NOMO-1 treated with DMSO at 0.1 percent for 48 hours (cell line): ENCODE results near the gene FBXO42.
"Not testable (repeated sequence)": the region's sequence is repeated elsewhere in the genome, so short reads cannot be mapped to it uniquely, and the experiment has no call there.

ENCODE experiments used
- DNase-seq: peaks from one replicate; lab custom pipeline; 2025; ENCODE audit not compliant: unreplicated experiment; lab: John Stamatoyannopoulos, UW

FBXO42 gene

DNA sequence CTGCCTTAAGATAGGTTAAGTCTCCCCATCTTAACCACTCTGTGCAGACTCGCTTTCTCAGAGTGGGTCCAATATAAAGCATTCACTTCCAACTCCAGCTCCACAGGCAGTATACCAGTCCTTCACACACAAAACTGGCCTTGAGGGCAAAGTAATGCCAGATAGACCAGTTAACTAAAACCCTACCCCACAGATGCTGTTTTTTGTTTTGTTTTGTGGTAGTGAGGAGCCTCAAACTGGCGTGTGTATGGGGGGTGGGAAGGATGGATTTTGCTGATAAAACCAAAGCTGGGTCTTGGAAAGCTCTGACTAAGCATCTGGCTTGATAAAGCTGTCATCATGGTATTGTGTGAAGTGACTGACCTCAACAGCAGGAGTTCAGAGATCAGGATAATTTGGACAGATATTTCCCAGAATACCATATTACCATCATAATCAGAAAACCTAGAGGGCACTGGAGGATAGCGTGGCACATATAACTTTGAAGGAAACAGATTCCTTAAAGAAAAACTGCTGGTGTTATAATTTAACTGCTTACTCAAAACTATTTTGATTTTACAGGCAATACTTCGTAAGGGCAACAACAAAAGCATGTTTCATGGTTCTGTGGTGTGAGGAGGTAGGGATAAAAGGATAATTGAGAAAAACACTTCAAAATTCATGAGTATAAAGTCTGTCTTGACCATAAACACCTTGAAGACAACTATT lies 85.7 kb downstream of the FBXO42 start:
- DNase-seq, result no peak

DNA sequence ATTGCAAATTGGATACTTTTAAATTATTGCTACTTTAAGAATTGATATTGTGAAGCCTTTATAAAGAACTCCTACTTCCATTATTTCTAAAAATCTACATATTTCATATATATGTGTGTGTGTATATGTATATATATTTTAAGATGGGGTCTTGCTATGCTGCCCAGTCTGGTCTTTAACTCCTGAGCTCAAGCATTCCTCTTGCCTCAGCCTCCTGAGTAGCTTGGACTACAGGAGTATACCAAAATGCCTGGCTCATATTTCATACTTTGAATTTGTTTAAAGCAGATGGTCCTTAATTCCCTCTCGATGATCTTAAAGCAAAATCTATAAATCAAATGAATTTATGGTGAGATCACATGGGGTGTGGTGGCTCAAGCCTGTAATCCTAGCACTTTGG lies 90.2 kb downstream of the FBXO42 start:
- DNase-seq, result no peak

DNA sequence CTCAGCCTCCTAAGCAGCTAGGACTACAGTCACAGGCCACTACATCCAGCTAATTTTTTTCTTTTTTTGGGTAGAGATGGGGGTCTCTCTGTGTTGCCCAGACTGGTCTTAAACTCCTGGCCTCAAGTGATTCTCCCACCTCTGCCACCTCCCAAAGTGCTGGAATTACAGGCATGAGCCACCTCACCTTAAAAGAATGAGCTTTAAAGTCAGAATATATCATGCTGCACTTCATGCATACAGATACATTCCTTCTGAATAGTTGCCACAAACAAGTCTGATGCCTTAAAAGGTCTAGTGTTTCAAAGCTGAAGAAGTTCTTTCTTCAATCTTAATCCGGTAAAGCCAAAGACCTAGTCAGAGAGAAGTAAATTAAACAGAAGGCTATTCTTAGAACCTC lies 91.5 kb downstream of the FBXO42 start:
- no peak for DNase-seq

DNA sequence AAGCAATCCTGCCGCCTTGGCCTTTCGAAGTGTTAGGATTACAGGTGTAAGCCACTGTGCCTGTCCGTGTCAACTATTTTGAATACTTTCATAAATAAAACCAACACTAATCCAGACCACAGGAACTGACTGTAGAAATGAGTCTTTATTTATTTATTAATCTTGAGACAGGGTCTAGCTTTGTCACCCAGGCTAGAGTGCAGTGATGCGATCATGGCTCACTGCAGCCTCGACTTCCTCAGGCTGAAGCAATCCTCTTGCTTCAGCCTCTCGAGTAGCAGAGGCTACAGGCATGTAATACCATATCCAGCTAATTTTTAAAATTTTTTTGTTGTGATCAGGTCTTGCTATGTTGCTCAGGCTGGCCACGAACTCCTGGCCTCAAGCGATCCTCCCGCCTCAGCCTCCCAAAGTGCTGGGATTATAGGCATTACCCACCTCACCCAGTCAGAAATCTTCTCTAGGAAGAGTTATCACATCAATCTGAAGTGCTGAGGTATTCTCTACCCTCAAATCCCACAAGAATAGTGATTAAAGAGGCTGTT lies 93.6 kb downstream of the FBXO42 start:
- DNase-seq, result no peak

DNA sequence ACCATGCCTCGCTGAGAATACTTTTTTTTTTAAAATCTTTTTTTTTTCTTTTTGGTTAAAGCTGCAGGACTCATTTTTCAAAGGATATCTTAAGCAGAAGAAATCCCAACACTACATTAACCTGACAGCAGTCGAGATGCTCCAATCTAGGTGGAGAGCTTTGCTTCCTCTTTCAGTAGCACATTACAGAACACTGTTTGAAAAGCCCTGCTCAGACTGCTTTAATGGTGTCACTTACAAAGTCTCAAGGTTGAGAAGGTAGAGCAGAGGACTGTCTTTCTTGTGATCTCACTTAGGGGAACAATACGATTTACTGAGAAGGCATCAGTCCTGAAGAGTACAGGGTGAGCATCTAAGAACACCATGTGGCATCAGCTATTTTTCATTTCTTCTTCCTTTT lies 94.3 kb downstream of the FBXO42 start:
- DNase-seq, result no peak

DNA sequence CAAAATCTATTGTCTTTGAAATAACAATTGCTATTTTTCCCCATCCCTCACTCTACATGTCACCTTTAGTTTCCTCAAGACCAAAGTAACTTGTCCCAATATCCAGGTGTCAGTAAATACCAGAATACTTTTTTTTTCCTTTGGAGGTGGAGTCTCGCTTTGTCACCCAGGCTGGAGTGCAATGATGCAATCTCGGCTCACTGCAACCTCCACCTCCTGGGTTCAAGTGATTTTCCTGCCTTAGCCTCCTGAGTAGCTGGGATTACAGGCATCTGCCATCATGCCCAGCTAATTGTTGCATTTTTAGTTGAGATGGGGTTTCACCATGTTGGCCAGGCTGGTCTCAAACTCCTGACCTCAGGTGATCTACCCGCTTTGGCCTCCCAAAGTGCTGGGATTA lies 94.7 kb downstream of the FBXO42 start:
- DNase-seq, result not testable (repeated sequence)

GRCh38 chr1:16256478-16256877 lies 95.8 kb downstream of the FBXO42 start:
- no peak for DNase-seq

DNA sequence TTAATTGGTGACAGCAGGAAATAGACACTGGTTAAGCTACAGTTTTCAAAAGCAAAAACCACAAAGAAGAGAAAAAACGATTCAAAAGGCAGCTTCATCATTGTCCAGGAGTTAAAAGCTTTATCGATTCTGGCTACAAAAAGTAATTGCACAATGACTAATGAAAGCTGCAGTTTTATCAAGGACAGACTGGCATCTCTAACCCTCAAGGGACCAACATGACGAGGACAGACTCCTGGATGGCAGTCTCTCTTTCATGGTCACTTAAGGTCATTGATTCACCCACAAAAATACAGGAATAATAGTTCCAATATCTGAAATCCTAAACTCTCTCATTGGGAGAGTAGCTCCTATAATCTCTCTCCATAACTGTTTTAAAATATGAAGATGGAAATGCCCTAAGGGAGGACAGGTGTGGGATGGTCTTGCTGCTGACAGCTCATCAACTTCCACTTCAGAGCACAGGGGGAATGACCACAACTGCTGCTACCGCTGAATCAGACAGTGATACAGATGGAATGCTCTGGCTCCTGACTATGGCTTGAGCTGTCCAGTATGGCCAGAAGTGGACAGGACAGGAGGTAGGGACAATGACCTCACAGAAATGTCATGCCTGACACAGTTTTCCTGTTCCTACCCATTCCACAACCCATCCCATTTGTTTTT lies 97.9 kb downstream of the FBXO42 start:
- no peak for DNase-seq

DNA sequence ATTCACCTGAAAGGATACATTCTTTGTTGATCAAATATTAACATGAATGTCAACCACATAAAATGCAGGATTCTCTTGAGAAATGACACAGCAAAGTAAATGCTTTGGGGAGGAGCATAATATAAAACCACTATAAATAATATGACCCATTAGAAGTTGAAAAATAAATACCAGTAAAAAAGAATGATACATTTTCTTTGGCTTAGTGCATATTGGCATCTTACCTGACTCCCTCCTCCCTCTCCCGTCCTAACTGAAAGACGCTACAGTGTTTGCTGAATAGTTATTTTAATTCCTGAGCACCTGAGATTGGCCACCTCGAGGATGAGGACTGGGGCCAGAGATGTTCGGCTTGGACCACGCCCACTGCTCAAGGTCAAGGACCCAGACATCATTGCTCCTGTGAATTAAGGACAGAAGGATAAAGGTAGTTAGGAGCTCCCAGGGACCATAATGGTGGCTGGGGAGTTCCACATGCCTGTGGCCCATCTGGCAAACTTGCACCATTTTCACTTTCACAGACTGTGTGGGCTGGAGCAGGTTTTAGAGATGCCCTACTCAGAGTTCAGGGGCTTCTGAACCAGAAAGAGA lies 98.9 kb downstream of the FBXO42 start:
- DNase-seq, result no peak

- no peak for DNase-seq
Observed at GRCh38 chr1:16252912-16253311, 99.4 kb downstream of the FBXO42 start.

DNA sequence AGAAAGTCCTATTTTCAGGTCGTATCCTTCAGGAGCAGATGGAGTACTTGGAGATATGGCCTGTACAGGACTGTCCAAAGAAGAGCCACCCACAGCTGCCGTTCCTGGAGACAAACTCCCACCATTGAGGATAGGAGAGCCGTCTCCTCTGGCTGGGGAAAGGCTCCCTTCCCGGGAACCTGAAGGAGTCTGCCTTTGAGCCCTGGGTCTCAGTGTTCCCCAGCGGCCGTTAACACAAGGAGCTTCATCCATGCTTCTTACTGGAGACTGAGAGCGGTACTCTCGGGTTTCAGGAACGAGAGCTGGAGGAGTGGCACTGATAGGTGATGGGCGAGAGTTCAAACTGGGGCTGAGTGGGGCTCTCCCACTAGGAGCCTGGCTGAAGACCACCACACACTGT lies 100.9 kb downstream of the FBXO42 start:
- DNase-seq, result no peak

DNA sequence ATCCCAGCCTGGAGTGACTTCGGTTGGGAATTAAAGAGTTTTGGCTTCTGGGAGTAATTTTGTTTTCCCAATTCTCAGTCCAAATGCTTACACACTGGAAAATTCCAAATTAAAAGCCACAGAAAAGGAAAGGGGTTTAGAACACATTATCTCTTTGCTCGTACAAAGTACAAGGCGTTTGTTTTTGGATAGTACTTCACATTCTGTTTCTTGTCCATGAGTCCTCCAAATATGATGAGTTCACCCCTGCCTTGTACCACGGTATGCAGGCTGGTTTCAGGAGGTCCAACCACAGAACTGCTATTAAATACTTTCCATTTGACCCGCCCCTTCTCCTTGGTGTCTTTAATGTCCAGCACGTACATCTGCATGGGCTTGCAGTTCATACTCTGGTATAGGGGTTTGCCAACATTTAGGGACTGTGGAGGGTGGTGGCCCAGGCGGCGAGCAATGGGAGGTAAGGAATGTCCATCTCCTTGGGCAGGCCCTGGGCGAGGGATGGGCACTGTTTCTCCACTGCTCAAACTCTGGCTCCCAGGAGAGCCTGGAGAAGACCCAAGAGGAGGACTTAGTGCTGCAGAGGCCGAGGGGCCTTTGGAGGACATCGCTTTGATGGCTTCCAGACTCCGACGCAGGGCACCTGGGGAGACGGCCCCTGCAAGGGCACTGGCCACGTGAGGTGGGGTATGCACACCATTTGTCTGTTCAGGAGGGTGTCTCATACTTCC lies 101.6 kb downstream of the FBXO42 start:
- DNase-seq, result no peak

GRCh38 chr1:16249596-16250241 lies 102.6 kb downstream of the FBXO42 start:
- DNase-seq, result peak; percentile 14

GRCh38 chr1:16248603-16249516 lies 103.4 kb downstream of the FBXO42 start:
- no peak for DNase-seq

- DNase-seq, result no peak
Observed at GRCh38 chr1:16248007-16248436, 104.3 kb downstream of the FBXO42 start.

GRCh38 chr1:16247441-16247840 lies 104.8 kb downstream of the FBXO42 start:
- no peak for DNase-seq

DNA sequence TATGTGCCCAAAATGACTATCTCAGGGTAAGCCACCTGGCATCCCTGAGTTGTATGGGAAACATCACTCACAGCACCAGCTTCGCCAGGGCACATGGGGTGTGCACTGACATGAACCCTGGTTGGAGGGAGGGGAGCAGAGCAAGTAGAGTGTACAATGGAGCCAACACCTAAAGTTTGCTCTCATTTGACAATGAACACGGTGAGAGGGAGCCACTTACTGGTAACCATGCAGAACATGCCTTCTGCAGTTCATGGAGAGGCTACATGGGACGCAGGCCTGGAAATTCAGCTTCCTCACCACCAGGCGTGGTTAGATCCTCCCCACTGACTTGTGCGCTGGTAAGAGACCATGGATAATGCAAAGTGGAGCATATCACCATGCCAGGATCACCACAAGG lies 105.3 kb downstream of the FBXO42 start:
- no peak for DNase-seq

- DNase-seq, result not testable (repeated sequence)
Observed at GRCh38 chr1:16246239-16246638, 106.0 kb downstream of the FBXO42 start.

GRCh38 chr1:16245476-16246196 lies 106.6 kb downstream of the FBXO42 start:
- DNase-seq, result no peak
